HG02759 (cell line): ENCODE results near the gene ABHD1.

ENCODE experiments used
- ATAC-seq: cut with Tn5 transposase; IDR thresholded peaks from one replicate; pipeline ENCODE4 v1.9.1; 2021; ENCODE audit warnings: mild to moderate bottlenecking, moderate library complexity; ENCODE audit not compliant: unreplicated experiment

The ABHD1 gene

DNA sequence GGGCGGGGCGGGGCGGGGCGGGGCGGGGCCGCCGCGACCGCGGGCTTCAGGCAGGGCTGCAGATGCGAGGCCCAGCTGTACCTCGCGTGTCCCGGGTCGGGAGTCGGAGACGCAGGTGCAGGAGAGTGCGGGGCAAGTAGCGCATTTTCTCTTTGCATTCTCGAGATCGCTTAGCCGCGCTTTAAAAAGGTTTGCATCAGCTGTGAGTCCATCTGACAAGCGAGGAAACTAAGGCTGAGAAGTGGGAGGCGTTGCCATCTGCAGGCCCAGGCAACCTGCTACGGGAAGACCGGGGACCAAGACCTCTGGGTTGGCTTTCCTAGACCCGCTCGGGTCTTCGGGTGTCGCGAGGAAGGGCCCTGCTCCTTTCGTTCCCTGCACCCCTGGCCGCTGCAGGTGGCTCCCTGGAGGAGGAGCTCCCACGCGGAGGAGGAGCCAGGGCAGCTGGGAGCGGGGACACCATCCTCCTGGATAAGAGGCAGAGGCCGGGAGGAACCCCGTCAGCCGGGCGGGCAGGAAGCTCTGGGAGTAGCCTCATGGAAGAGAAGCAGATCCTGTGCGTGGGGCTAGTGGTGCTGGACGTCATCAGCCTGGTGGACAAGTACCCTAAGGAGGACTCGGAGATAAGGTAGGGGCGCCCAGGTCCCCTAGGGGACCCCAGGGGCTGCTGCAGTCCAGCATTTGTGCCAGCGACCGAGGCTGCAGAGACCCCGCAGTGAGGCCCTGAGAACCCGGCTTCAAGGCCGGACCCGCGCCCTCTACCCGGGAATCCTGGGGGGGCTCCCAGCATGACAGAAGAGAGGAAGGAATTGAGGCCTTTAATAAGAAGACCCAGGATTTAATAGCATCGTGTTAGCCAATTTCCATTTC is 36.7 kb upstream of the ABHD1 start, which contains the start of gene KHK:
Gene KHK, plus strand, starts transcription at position 49 of the 870 bp plus-strand sequence. Its CDS starts 488 bp downstream, at position 537.
- no peak for ATAC-seq

DNA sequence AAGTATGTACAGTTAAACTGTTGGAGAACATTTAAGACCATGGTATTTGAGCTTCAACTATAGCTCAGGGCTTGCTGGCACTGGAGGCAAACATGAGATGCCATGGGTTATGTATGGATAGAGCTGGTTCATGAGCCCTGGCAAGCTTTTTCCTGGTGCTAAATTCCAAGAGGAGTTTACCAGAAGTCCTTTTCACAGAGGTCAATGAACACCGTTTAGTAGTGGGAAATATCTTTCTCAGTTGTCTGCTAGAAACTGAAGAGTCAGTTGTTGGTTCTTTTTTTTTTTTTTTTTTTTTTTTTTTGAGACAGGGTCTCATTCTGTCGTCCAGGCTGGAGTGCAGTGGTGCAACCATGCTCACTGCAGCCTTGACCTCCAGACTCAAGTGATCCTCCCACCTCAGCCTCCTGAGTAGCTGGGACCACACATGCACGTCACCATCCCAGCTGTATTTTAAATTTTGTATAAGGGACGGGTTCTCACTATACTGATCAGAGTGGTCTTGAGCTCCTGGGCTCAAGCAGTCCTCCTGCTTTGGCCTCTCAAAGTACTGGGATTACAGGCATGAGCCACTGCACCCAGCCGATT is 35.7 kb upstream of the ABHD1 start:
- no peak for ATAC-seq

DNA sequence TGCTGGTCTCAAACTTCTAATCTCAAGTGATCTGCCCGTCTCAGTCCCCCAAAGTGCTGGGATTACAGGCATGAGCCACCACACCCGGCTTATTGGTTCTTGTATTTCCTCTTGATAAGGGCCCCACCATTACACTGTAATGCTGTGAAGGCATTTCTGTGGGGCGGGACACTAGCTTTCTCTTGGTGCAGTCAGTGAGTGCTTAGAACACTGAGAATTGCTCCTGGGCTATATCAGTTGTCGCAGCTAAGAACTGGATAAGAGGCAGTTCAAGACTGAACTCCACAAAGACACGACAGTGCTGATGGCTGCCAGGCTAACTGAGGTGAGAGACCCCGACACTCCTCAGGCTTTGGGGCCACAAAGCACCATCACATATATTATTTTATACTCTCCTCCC is 35.0 kb upstream of the ABHD1 start:
- no peak for ATAC-seq

DNA sequence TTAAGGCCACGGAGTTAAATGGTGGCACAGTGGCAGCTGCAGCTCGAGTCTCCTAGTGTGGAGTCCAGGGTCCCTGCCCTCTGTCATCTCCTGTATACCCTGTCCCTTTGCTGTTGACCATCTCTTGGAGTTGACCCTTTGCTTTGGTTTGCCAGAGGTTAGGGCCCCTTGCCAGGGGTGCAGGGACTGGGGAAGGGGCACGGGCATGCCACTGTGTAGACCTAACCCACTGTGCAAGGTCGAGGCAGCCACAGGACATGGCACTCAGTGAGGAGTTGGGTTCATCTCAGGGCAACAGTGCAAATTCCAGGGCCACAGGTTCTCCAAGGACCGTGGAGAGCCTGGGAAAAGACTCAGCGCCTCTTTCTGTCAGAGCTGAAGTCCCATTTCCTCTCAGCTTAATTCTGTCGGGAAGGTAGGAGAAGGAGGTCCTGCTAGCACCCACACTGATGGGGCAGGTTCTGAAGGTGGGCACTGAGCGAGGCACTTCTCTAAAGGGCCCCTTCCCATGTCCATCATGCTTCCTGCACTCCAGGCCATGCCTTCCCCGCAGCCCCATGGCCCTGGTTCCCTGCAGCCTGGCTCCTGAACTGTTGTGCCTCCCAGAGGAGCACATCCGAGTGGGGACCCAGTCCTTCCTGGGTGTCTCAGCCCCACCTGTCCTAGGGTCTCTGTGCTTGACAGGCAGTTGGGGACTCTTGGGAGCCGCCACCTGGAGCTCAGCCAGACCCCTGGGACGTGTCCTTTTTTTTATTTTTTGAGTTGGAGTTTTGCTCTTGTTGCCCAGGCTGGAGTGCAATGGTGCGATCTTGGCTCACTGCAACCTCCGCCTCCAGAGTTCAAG is 34.3 kb upstream of the ABHD1 start:
- no peak for ATAC-seq

DNA sequence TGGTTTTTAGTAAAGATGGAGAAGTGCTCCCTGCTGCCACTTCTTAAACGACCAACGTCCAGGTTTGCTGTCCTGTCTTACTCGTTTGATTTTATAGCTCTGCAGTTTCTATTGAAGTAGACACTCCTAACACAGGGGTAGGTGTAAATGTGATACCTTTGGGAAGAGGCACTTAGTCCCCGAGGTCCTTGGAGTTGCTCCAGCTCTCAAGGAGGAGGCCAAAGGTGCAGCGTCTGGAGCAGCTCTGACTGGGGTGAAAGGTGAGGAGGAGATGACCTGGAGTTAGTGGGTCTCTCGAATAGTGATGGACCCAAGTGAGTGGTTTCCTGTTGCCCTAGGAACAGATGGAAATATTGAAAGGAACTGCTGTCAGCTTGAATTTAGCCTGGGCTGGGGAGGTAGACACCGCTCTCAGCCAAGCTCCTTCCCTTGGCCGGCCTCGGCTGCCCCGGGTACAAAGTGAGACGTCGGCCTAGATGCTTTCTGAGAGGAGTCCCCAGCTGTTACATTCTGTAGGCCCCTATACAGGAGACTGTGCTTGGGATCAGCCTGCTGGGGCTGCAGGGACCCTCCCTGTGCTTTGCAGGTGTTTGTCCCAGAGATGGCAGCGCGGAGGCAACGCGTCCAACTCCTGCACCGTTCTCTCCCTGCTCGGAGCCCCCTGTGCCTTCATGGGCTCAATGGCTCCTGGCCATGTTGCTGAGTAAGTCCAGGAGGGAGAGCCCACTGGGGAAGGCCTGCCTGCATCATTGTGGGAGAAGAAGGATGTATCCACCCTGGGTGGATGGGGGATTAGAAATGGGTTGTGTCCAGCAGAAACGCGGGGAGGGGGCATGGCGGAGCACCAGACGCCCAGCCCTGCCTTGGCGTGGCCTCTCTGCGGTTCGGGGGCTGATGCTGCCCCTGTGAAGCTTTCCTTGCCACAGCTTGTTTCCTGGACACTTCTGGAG is 31.6 kb upstream of the ABHD1 start:
- ATAC-seq = no peak

DNA sequence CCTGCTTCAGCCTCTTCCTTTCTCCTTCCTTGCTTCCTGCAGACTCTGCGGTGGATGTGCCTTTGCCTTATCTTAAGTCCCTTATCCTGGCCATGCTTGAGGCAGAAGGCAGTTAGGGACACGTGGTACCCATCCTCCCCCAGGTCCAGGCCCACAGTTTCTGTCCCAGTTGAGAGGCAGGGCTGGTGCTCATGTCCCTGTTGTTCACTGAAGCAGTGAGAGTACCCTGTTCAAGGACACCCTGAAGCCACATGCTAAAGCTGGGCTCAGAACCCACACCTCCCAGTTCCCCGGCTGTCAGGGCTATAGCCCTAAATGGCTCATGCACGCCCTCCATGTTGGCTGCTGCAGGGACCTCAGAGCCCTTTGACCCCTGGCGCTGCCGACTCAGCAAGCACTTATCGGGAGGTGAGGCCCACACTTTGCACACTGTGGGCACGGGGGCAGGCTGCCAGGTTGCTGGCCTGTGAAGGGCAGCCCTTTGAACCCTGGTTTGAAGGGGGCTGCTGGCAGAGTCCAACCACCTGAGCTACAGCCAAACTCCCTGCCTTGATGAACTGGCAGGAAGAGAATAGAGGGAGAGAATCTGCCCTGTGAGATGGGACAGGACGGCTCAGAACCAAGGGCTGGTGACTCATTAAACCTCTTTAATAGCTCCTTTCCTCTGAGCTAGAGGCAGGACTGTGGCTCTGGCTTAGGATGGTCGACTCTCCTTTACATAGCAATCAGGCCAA is 30.8 kb upstream of the ABHD1 start:
- no peak for ATAC-seq

DNA sequence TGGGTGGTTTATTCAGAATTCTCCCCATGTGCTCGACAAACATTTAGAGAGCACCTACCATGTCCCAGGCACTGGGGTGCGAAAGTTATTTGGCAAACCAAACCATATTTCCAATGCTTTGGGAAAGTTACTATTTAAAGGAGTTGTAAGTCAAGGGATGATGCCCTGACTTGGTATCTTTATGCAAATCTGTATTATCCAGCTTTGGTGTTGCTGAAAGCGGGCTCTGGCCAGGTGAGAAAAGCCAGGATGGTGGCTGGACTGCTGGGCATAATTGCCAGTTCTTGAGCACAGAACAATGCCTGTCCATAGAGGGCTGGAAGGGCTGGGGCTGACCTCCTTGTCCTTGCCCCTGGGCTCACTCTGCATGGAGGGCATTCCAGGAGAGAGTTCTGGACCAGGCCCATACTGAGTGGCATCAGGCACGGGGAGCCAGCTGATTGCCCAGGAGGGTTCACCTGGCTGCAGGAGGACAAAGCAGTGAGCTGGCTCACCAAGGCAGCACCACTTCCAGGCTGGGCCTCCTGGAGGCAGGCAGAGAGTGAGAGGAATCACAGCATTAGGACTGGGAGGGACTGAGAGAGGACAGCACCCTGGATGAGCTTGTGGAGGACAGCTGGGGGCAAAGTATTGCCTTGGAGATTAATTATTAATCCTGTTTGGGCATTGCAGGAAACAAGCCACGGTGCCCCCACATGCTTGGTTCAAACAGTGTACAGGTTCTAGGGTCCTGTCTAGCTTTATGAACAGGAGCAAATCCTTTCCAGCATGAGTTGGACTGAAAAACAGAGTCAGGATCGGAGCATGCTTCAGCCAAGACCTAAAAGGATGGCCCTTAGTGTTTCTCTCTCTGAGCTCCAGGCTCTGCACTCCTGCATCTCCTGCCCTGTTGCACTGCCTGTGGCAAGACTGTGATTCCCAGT is 29.9 kb upstream of the ABHD1 start:
- no peak for ATAC-seq

DNA sequence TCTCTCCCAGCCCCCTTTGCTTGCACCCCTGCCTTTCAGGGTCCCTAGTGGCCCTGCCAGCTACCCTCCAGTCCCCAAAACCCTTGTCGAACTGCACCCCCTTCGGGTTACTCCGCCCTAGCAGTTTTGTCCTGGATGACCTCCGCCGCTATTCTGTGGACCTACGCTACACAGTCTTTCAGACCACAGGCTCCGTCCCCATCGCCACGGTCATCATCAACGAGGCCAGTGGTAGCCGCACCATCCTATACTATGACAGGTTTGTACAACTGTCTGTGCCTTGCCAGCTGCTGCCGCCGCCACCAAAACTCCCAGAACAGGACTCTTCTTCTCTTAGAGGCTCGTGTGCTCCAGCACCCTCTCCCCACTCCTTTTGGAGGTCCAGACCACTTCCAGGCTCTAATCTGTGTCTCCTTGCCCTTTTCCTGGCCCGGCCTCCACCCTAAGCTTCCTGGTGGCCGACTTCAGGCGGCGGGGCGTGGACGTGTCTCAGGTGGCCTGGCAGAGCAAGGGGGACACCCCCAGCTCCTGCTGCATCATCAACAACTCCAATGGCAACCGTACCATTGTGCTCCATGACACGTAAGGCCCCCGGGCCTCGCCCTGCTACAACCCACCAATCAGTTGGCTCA is 29.1 kb upstream of the ABHD1 start:
- ATAC-seq = no peak

DNA sequence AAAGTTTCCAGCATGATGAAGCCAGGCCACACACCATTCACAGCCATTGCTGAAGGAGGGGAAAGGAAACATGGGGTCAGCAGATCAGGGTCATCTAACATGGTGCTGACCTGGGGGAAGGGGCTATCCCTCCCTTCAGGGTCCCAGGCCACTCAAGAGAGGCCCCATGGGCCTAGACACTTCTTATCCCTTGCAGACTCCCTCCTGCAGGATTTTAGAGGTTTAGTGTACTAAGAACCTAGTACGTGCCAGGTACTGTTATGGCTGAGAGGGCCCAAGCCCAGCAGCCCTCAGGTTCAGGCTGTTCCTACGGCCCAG is 28.2 kb upstream of the ABHD1 start:
- ATAC-seq = no peak

DNA sequence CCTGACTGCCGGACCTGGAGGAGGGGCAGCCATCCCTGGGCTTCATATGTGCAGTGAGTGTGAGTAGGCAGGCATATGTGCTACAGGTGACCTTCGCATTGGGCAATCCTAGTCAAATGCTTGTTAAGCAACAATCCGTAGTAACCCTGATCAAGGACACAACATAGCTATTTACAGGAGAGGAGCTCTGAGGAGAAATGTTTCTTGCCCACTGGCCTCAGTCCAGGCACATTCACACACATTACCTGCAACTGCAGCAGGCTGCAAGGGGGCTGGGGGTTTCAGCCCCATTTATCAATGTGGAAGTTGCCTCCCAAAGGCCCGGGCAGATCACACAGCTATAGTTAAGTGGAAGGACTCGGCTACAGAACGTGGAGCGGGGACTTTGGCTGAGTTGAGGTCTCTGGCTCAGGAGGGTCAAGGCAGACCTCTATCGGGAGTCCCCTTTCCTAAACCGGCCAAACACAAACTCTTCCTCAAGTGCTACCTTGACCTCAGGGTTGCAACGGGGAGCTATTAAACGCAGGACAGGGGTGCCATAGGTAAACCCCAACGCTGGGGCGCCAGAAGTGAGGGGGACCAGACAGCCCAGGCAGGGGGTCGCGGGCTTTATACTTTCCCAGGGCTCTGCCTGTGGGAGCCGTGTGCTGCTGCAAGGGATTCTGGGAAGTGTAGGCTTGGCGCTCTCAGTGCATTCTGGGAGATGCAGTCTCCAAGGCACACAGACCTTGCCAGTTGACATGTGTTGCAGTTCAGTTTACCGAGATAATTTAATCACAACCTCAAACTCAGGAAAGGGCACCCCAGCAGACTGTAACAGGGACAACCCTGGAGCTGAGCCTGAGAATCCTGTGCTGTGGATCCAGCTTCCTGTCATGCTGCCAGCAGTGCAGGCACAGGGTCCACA is 27.6 kb upstream of the ABHD1 start:
- peak; percentile 44 for ATAC-seq

DNA sequence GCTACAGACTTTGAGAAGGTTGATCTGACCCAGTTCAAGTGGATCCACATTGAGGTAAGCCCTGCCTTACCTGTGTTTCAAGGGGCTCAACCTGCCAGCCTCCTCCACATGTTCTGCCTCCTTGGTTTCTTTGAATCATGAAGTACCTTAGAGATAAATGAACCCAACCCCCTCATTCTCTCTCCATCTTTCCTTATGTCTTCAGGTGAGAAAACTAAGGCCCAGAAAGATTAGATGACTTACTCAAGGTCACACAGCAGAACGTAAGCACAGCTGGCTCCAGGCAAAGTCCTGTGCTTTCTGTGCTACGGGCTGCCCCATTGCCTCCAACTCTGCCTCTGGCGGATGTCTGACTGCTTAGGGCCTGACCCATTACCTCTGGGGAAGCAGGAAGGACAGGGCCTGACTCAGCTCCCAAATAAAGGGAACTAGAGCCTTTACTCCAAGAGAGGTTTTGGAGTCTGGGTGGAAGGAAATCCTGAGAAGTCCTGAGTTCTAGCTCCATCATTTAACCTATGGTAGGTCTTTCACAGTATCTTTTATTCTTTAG is 26.8 kb upstream of the ABHD1 start:
- no peak for ATAC-seq

DNA sequence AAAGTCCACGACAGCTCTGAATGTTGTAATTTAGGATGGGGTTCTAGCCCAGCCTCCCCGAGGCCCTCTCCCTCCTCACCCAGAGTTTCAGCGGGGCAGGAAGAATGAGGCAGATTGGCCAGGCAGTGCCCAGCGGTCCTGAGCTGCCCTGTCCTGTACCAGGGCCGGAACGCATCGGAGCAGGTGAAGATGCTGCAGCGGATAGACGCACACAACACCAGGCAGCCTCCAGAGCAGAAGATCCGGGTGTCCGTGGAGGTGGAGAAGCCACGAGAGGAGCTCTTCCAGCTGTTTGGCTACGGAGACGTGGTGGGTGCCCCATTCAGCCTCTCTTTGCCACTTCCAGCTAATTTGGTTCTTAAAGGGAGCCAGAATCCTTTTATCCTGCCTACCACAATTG is 26.3 kb upstream of the ABHD1 start:
- no peak for ATAC-seq

DNA sequence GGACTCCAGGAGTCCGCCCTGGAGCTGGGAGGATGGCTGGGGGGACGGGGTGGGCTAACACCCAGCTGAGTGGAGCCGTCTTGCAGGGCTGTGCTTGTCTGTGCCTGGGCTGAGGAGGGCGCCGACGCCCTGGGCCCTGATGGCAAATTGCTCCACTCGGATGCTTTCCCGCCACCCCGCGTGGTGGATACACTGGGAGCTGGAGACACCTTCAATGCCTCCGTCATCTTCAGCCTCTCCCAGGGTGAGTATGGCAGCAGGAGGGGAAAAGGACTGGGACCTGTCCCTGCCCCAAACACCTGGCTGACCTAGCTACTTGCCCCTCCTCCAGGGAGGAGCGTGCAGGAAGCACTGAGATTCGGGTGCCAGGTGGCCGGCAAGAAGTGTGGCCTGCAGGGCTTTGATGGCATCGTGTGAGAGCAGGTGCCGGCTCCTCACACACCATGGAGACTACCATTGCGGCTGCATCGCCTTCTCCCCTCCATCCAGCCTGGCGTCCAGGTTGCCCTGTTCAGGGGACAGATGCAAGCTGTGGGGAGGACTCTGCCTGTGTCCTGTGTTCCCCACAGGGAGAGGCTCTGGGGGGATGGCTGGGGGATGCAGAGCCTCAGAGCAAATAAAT is 24.2 kb upstream of the ABHD1 start:
- ATAC-seq = no peak

DNA sequence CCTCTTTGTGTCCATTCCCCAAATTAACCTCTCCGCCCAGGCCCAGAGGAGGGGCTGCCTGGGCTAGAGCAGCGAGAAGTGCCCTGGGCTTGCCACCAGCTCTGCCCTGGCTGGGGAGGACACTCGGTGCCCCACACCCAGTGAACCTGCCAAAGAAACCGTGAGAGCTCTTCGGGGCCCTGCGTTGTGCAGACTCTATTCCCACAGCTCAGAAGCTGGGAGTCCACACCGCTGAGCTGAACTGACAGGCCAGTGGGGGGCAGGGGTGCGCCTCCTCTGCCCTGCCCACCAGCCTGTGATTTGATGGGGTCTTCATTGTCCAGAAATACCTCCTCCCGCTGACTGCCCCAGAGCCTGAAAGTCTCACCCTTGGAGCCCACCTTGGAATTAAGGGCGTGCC is 23.6 kb upstream of the ABHD1 start:
- no peak for ATAC-seq

DNA sequence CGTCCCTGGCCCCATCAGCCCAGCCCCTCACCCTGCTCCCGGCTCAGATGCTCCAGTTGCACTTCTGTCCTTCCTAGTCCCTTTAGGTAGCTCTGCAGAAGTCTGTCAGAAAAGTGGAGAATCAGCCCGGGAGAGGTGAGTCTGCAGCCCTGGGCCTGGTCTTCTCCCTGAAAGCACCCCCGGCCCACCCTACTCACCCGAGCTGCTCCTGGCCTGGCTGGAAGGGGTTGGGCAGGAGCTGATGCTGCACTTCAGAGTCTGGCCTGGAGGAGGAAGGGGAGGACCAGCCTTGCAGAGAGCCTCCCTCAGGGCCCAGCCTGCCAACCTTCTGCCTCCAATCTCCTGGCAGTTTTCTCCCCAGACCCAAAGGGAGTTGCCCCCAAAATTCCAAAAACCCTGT is 21.3 kb upstream of the ABHD1 start:
- no peak for ATAC-seq

DNA sequence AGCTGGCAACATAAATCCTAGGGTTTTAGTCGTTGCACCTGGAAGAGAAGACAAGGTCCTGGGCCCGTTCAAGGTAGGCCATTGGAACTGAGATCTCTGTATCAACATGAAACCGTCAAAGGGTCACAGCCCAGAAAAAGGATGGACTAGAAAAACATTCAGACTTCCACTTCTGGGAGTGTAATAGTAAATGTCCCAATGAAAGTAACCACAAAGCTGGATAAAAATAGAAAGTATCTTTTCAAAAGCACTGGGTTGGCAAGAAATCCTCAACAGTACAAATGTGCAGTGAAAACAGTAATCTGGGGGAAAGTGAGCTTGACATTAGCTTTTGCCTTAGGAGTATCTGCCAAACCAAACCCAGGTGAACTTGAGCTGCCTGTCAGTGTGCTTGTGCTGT is 17.6 kb upstream of the ABHD1 start:
- no peak for ATAC-seq

DNA sequence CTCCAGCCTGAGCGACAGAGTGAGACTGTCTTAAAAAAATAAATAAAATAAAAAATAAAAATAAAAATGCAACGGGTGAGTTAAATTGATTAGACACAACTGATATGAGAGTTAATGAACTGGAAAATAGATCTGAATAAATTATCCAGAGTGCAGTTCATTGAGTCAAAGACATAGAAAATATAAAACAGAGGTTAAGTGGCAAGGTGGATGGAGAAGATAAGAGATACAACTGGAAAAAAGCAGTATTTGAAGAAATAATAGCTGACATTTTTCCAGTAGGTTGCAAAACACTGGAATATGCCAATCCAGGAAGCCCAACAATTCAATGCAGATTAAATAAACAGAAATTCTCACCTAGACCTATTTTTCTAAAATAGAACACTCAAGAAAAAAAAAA is 15.4 kb upstream of the ABHD1 start:
- ATAC-seq = no peak
